Measurements from ENCODE around the gene MMP15.

- TF ChIP-seq, protein P1, sequence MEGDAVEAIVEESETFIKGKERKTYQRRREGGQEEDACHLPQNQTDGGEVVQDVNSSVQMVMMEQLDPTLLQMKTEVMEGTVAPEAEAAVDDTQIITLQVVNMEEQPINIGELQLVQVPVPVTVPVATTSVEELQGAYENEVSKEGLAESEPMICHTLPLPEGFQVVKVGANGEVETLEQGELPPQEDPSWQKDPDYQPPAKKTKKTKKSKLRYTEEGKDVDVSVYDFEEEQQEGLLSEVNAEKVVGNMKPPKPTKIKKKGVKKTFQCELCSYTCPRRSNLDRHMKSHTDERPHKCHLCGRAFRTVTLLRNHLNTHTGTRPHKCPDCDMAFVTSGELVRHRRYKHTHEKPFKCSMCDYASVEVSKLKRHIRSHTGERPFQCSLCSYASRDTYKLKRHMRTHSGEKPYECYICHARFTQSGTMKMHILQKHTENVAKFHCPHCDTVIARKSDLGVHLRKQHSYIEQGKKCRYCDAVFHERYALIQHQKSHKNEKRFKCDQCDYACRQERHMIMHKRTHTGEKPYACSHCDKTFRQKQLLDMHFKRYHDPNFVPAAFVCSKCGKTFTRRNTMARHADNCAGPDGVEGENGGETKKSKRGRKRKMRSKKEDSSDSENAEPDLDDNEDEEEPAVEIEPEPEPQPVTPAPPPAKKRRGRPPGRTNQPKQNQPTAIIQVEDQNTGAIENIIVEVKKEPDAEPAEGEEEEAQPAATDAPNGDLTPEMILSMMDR (IDR thresholded peaks at IDR 0.05; ENCODE audit: low read length): no peak
- TF ChIP-seq EZH2 (IDR thresholded peaks at IDR 0.05; ENCODE audit: borderline replicate concordance, low read length): no peak
Observed at GRCh38 chr16:57981636-57982035, 43.9 kb upstream of the MMP15 start.
